ENCODE measurements around the gene MAP1B.

DNA sequence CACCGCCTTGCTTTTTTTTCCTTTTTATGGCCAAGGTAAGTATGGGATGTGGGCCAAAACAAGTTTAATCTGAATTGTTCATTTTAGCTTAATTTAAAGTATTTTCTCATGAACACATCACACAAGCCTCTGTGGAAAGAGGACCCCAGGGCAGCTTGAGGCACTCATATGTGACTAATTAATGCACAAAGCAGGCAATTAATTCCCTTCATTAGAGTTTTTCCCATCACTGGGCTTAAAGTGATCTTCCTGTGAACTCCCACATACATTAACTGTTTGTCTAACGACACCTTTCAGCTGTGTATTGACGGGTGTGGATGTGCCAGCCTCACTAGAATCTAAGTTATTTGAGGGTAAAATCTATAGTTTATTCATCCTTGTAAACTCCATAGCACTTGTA, 109.5 kb downstream of the MAP1B start:
- TF ChIP-seq, protein P1, sequence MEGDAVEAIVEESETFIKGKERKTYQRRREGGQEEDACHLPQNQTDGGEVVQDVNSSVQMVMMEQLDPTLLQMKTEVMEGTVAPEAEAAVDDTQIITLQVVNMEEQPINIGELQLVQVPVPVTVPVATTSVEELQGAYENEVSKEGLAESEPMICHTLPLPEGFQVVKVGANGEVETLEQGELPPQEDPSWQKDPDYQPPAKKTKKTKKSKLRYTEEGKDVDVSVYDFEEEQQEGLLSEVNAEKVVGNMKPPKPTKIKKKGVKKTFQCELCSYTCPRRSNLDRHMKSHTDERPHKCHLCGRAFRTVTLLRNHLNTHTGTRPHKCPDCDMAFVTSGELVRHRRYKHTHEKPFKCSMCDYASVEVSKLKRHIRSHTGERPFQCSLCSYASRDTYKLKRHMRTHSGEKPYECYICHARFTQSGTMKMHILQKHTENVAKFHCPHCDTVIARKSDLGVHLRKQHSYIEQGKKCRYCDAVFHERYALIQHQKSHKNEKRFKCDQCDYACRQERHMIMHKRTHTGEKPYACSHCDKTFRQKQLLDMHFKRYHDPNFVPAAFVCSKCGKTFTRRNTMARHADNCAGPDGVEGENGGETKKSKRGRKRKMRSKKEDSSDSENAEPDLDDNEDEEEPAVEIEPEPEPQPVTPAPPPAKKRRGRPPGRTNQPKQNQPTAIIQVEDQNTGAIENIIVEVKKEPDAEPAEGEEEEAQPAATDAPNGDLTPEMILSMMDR (conservative IDR thresholded peaks at IDR 0.05 in 1 of 2, IDR thresholded peaks at IDR 0.05 in 1 of 2; ENCODE audit: extremely low read depth in 1 of 2, insufficient read depth in 1 of 2, low read depth in 1 of 2, low read length in 2 of 2), result no peak
- TF ChIP-seq EZH2 (IDR thresholded peaks at IDR 0.05; ENCODE audit: borderline replicate concordance, low read length), result no peak

Data from mammary epithelial cell (primary cell).